ENCODE data around the gene FAM156B. TPM values are rescaled to one million over a fixed set of nuclear protein-coding genes. Genes with fewer than 3 reads are reported as not detected.
"Not testable (repeated sequence)": the region's sequence is repeated elsewhere in the genome, so short reads cannot be mapped to it uniquely, and the experiment has no call there.

The FAM156B gene
- total and polyA plus RNA-seq, 2 donors (not counting 1 experiment from before 2014, with no cell fraction given): 13.3 to 50.8 TPM

DNA sequence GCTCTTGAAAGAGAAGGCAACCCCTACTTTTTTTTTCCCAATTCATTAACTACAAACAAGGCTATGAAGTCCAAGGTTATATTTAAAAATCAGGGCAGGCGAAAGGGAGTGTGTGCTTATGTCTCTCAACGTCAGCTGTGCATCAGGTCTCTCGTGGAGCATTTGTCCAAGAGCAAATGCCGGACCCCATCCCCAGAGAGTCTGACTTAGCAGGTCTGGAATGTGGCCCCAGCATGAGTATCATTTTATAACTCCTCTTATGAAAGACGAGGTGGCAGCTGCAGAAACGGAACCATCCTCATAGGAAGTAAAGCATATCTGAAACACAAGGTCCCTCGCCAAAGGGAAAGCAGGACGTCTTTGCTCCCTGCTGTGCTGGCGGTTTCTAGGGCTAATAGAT, 16.6 kb downstream of the FAM156B start:
- H3K9me3 Mint-ChIP-seq (ENCODE audit: insufficient read depth); H3K9ac ChIP-seq (ENCODE audit: low read length); H3K27me3 Mint-ChIP-seq; H3K4me1 Mint-ChIP-seq; ATAC-seq (ENCODE audit: low read depth); H3K4me2 ChIP-seq (replicated peaks; ENCODE audit: low read depth, low read length, poor library complexity, severe bottlenecking); H3K27ac ChIP-seq (ENCODE audit: low read length in 2 of 2); H3K27ac Mint-ChIP-seq; H4K20me1 ChIP-seq (ENCODE audit: control insufficient read depth, insufficient read depth, low read length, poor library complexity, severe bottlenecking); H3K79me2 ChIP-seq (ENCODE audit: control insufficient read depth, insufficient read depth, low read length); H3K4me3 ChIP-seq (ENCODE audit: control extremely low read depth in 1 of 5, extremely low read depth in 1 of 5, insufficient read depth in 1 of 5, low read depth in 2 of 5, low read length in 4 of 5); POLR2A ChIA-PET; CTCF ChIA-PET; intact Hi-C loops (cut with micrococcal nuclease); H3K36me3 ChIP-seq (replicated peaks in 1 of 2; ENCODE audit: control extremely low read depth in 1 of 2, control insufficient read depth in 1 of 2, extremely low read depth in 1 of 2, insufficient read depth in 2 of 2, low read length in 1 of 2); H3K27me3 ChIP-seq (replicated peaks in 1 of 4; ENCODE audit: control extremely low read depth in 1 of 4, control insufficient read depth in 3 of 4, insufficient read depth in 4 of 4, low read length in 3 of 4); H3K9me3 ChIP-seq (ENCODE audit: control extremely low read depth in 1 of 3, control insufficient read depth in 2 of 3, insufficient read depth in 1 of 3, low read length in 2 of 3); H2AFZ ChIP-seq (ENCODE audit: insufficient read depth, low read depth, low read length, poor library complexity, severe bottlenecking); DNase-seq; H3K4me3 Mint-ChIP-seq; H3K4me1 ChIP-seq (ENCODE audit: control insufficient read depth in 2 of 2, insufficient read depth in 2 of 2, low read length in 2 of 2): not testable (repeated sequence)
- WGBS (ENCODE audit: insufficient coverage): no CpG with 5 or more reads among the region's 9 CpGs

DNA sequence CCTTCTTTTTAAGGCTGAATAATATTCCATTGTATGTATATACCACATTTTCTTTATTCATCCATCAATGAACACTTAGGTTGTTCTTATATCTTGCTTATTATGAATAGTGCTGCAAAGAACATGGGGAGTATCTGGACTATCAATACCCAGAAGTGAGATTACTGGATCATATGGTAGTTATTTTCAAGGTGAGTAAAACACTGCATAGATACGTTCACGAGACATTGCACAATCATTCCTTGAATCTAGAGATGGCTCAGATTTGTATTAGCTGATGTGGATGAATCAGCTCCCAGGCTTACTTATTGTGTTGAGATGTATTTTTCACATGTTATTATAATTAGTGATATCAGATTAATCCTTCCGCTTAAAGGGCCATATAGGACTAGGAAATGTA, 17.6 kb downstream of the FAM156B start:
- intact Hi-C loops (cut with micrococcal nuclease); H3K27ac ChIP-seq (ENCODE audit: low read length in 2 of 2); POLR2A ChIA-PET; H3K79me2 ChIP-seq (ENCODE audit: control insufficient read depth, insufficient read depth, low read length); H3K9ac ChIP-seq (ENCODE audit: low read length); H3K36me3 ChIP-seq (replicated peaks in 1 of 2; ENCODE audit: control extremely low read depth in 1 of 2, control insufficient read depth in 1 of 2, extremely low read depth in 1 of 2, insufficient read depth in 2 of 2, low read length in 1 of 2); H3K27me3 Mint-ChIP-seq; CTCF ChIA-PET; H3K4me1 ChIP-seq (ENCODE audit: control insufficient read depth in 2 of 2, insufficient read depth in 2 of 2, low read length in 2 of 2); H2AFZ ChIP-seq (ENCODE audit: insufficient read depth, low read depth, low read length, poor library complexity, severe bottlenecking); H4K20me1 ChIP-seq (ENCODE audit: control insufficient read depth, insufficient read depth, low read length, poor library complexity, severe bottlenecking); H3K27me3 ChIP-seq (replicated peaks in 1 of 4; ENCODE audit: control extremely low read depth in 1 of 4, control insufficient read depth in 3 of 4, insufficient read depth in 4 of 4, low read length in 3 of 4); H3K4me3 ChIP-seq (ENCODE audit: control extremely low read depth in 1 of 5, extremely low read depth in 1 of 5, insufficient read depth in 1 of 5, low read depth in 2 of 5, low read length in 4 of 5); H3K4me1 Mint-ChIP-seq; H3K27ac Mint-ChIP-seq; H3K4me2 ChIP-seq (replicated peaks; ENCODE audit: low read depth, low read length, poor library complexity, severe bottlenecking); DNase-seq; H3K4me3 Mint-ChIP-seq; H3K9me3 Mint-ChIP-seq (ENCODE audit: insufficient read depth); ATAC-seq (ENCODE audit: low read depth); H3K9me3 ChIP-seq (ENCODE audit: control extremely low read depth in 1 of 3, control insufficient read depth in 2 of 3, insufficient read depth in 1 of 3, low read length in 2 of 3): not testable (repeated sequence)
- WGBS (ENCODE audit: insufficient coverage): no CpG with 5 or more reads among the region's 3 CpGs
